Measurements from ENCODE around the gene MOSPD2. TPM values are rescaled to one million over a fixed set of nuclear protein-coding genes. Genes with fewer than 3 reads are reported as not detected.

MOSPD2 gene
- total RNA-seq, 1 experiment from 2014 or later = 36.9 TPM

GRCh38 chrX:14915596-14915995, 42.4 kb downstream of the MOSPD2 start:
- DNase-seq (ENCODE audit: low read depth) = peak; percentile 63

- DNase-seq (ENCODE audit: low read depth) = peak; percentile 90
Measured at GRCh38 chrX:14916017-14916674, 42.9 kb downstream of the MOSPD2 start.

- DNase-seq (ENCODE audit: low read depth) = peak; percentile 57
Measured at GRCh38 chrX:14919407-14919806, 46.2 kb downstream of the MOSPD2 start.

GRCh38 chrX:14920196-14920595, 47.0 kb downstream of the MOSPD2 start:
- peak; percentile 75 for DNase-seq (ENCODE audit: low read depth)

- peak; percentile 93 for DNase-seq (ENCODE audit: low read depth)
Measured at GRCh38 chrX:14922437-14922836, 49.2 kb downstream of the MOSPD2 start.

- DNase-seq (ENCODE audit: low read depth) = no peak
Measured at GRCh38 chrX:14923761-14924160, 50.5 kb downstream of the MOSPD2 start.

GRCh38 chrX:14926471-14926870, 53.2 kb downstream of the MOSPD2 start:
- no peak for DNase-seq (ENCODE audit: low read depth)

- DNase-seq (ENCODE audit: low read depth) = peak; percentile 95
Measured at GRCh38 chrX:14927401-14927800, 54.2 kb downstream of the MOSPD2 start.

GRCh38 chrX:14930663-14931062, 57.4 kb downstream of the MOSPD2 start:
- DNase-seq (ENCODE audit: low read depth) = no peak

- DNase-seq (ENCODE audit: low read depth) = no peak
Measured at GRCh38 chrX:14932136-14932535, 58.9 kb downstream of the MOSPD2 start.

GRCh38 chrX:14934423-14934822, 61.2 kb downstream of the MOSPD2 start:
- no peak for DNase-seq (ENCODE audit: low read depth)

- DNase-seq (ENCODE audit: low read depth) = peak; percentile 86
Measured at GRCh38 chrX:14936561-14936960, 63.3 kb downstream of the MOSPD2 start.

GRCh38 chrX:14939644-14940043, 66.4 kb downstream of the MOSPD2 start:
- no peak for DNase-seq (ENCODE audit: low read depth)

- no peak for DNase-seq (ENCODE audit: low read depth)
Measured at GRCh38 chrX:14941301-14941700, 68.1 kb downstream of the MOSPD2 start.

- no peak for DNase-seq (ENCODE audit: low read depth)
Measured at GRCh38 chrX:14942341-14942740, 69.1 kb downstream of the MOSPD2 start.

- DNase-seq (ENCODE audit: low read depth) = no peak
Measured at GRCh38 chrX:14943962-14944361, 70.7 kb downstream of the MOSPD2 start.

GRCh38 chrX:14946606-14947155, 73.5 kb downstream of the MOSPD2 start:
- no peak for DNase-seq (ENCODE audit: low read depth)

GRCh38 chrX:14948691-14949090, 75.5 kb downstream of the MOSPD2 start:
- DNase-seq (ENCODE audit: low read depth) = no peak

- no peak for DNase-seq (ENCODE audit: low read depth)
Measured at GRCh38 chrX:14956813-14957582, 83.8 kb downstream of the MOSPD2 start.

- DNase-seq (ENCODE audit: low read depth) = peak; percentile 91
Measured at GRCh38 chrX:14963447-14964236, 90.4 kb downstream of the MOSPD2 start.

GRCh38 chrX:14964500-14964899, 91.3 kb downstream of the MOSPD2 start:
- DNase-seq (ENCODE audit: low read depth) = peak; percentile 67
